NCI-H187 treated with DMSO at 0.1 percent for 48 hours (cell line): ENCODE results near the gene HIKESHI.
A peak's percentile ranks its signal among the peaks of the same experiment; 100 is the strongest.
"Not testable (repeated sequence)": the region's sequence is repeated elsewhere in the genome, so short reads cannot be mapped to it uniquely, and the experiment has no call there.

Source experiments
- DNase-seq: peaks from one replicate; lab custom pipeline; 2025; lab: John Stamatoyannopoulos, UW

Gene HIKESHI, protein sequence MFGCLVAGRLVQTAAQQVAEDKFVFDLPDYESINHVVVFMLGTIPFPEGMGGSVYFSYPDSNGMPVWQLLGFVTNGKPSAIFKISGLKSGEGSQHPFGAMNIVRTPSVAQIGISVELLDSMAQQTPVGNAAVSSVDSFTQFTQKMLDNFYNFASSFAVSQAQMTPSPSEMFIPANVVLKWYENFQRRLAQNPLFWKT

DNA sequence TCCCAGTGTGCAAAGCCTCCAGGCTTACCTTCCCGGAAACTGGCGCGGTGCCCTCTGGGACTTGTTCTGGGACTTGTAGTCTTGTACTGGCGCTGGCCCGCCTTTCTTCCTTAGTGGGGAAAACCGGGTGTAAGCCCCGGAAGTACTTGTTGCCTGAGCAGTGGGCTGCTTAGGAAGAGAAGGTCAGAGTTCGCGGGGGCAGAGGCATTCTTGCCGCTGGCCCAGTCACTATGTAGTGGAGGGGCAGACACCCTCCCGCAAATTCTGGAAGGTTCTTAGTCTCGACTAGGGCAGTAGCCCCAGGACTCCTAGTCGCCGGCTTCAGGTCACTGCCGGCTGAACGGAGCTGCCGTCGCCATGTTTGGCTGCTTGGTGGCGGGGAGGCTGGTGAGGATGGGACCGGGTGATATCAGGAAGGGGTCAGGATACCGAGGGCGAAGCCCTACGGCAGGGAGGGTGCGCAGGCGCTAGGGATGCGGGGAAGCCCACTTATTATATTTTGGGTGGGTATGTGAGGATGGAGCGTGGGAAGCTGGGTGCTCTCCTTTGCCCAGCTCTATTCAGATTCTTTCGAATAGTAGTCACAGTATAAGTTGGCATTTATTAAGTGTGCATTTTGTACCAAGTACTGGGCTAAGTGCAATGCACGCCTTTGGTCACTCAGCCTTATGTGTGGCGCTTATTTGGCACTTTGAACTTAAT lies at the start of gene HIKESHI:
Gene HIKESHI (plus strand): TSS at position 149 of the 702 bp plus-strand sequence. CDS start 209 bp downstream, at position 358.
- peak; percentile 86 for DNase-seq

DNA sequence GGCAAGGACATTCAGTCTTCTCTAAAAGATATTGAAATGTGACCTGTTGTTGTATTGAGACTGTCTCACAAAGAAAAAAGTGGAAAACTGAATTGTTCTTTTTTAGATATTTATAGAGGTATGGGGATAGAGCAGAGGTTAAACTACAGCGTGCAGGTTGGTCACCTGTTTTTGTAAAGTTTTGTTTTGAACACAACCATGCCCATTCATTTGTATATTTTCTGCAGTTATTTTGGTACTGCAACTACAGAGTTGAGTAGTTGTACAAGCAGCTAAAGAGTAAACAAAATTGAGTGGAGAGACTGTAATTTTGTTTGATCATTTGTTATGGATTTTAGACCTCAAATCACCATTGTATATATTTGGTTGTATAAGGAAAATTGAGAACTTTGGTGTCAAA lies 46.1 kb upstream of the HIKESHI start:
- DNase-seq = no peak

DNA sequence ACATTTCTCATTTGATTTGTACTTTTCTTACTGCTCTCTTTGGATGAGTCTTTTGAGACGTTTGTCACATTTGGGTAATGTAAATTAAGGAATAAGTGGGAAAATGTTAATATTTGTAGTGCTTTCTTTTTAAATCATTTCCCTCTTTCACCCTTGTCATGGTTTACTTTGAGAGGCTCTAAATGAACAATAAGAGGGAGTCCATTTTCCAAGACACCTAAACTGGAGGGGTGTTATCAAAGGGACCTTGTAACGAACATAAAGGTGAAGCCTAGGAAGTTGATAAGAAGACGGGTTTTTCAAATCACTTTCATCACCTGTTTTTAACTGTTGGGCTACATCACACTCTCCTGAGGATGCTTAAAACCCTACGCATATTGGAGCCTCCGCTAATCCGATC lies 45.4 kb upstream of the HIKESHI start:
- DNase-seq = no peak

DNA sequence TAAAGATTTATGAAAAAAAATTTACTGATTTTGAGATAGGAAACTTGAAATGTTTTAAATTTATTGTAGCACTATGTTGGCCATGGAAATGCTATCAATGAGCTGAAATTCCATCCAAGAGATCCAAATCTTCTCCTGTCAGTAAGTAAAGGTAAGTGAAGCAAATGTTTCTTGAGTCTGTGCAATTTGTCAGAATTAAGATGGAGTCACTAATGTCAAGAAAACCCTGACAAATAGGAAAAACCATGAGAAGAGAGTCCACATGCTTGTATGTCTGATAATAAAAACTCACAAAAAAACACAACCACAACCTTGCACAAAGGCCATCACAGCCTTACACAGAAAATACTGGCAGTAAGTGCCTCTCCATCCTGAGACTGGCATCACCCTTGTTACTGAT lies 44.6 kb upstream of the HIKESHI start:
- no peak for DNase-seq

DNA sequence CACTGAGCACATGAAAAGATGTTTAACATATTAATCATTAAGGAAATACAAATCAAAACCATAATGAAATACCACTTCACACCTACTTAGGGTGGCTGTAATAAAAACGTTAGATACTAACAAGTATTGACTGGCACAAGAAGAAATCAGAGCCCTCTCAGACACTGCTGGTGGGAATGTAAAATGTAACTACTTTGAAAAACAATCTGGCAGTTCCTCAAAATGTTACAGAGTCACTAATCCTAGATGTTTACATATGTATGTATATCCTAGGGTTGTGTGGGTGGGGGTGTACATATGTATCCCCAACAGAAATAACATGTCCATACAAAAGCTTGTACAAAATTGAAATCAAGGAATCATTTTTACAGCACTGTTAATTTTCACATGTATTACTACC lies 42.3 kb upstream of the HIKESHI start:
- no peak for DNase-seq

DNA sequence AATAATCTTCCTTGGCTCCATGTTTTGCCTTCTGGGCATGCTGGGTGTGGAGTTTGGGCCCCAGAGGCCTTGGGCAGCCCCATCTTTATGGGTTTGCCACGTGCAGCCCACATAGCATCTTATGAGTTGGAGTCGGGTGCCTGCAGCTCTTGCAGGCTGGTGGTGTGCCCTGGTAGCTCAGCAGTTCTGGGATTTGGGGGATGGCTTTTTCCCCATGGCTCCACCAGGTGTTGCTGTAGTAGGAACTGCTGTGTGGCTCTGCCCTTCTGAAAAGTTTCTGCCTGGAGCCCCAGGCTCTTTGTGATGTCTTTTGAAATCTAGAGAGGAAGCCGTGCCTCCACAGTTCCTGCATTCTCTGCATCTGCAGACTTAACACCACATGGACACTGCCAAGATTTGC lies 40.7 kb upstream of the HIKESHI start:
- DNase-seq = no peak

DNA sequence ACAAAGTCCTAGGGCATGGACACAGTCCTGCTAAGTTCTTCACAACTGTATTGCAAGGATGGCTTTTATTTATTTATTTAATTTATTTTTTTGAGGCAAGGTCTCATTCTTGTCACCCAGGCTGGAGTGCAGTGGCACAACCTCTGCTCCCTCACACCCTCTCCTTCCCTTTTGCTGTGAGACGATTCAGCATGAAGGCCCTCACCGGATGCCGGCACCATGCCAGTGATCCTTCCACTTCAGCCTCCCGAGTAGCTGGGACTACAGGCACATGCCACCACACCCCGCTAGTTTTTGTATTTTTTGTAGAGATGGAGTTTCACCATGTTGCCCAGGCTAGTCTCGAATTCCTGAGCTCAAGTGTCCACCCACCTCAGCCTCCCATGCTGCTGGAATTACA lies 39.7 kb upstream of the HIKESHI start:
- no peak for DNase-seq

DNA sequence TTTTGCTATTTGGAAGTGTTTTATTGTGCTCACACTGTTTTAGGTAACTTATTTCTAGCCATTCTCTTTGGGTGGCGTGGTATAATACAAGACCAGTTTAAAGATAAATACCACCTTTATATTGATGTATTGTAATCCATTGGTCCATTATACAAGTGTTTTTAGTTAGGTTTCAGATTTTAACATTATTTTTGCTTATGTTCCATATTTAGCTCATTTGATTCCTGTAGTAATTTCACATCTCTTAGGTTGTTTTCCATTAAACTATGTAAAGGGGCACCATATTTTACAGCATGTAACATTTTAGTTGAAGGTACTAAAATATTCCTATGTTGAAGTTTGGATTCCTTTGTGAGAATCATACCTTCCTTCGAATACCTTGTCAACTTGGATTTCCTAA lies 37.4 kb upstream of the HIKESHI start:
- DNase-seq = no peak

DNA sequence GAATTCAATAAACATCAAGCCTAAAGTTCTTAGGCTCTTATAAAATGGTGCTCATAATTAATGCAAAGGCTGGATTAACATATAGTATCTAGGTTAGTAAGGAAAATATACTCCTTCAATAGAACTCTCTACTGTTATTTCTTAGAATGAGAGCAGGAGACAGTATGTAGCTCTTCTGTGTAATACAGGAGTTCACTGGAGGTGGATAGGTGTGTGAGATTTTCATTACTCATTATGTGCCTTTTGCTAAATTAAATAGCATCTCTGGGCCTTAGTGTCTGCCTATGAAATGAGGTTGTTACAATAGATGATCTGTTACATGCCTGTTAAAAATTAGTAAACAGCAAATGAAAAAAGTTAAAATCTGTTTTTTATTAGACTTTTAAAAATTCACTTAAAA lies 36.8 kb upstream of the HIKESHI start:
- DNase-seq = no peak

DNA sequence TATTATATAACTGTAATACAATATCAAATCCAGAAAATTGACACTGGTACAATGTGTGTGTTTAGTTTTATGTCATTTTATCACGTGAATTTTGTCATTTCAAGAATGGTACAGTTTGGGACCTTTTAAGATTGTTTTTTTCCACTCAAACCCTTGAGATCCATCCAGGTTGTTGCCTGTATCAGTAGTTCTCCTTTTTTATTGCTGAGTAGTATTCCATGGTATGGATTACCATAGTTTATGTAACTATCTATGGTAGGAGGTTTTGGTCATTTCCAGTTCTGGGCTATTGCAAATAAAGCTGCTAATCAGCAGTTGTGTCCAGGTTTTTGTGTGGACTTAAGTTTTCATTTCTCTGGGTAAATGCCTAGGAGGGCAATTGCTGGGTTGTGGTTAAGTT lies 32.4 kb upstream of the HIKESHI start:
- no peak for DNase-seq

DNA sequence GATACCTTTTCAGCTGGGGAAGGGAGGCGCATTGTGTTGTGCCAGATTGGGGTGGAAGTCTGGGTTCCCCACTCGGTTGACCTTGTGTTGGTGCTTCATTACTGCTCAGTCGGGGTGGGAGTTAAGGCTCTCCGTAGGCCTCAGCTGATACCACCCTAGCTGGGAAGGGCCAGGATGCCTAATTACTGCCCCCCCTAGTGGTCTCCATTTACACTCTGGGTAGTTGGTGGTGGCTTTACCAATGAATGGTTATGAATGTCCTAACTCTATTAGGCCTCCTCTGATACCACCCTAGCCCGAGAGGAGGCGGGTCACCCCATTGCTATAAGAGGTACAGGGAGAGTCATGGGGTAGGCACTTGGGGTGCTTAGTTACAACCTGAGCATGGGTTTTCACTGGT lies 27.5 kb upstream of the HIKESHI start:
- DNase-seq = no peak

DNA sequence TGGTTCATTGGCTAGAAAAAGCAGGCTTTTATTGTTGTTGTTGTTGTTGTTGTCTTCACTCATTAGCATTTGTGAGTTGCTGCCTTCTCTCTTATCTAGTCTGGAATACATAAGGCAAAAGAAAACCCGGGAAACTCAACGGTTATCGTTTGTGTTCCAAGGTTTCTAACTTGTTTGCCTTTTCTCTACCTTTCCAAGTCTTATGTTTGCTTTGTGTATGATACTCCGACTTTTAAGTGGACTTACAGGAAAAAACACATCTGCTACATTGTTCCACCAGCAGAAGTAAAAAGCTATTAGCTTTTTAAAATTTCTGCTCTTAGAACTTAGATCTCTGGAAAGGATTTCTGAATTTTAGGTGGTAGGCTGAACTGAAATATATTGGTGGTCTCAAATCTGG lies 27.0 kb upstream of the HIKESHI start:
- no peak for DNase-seq

DNA sequence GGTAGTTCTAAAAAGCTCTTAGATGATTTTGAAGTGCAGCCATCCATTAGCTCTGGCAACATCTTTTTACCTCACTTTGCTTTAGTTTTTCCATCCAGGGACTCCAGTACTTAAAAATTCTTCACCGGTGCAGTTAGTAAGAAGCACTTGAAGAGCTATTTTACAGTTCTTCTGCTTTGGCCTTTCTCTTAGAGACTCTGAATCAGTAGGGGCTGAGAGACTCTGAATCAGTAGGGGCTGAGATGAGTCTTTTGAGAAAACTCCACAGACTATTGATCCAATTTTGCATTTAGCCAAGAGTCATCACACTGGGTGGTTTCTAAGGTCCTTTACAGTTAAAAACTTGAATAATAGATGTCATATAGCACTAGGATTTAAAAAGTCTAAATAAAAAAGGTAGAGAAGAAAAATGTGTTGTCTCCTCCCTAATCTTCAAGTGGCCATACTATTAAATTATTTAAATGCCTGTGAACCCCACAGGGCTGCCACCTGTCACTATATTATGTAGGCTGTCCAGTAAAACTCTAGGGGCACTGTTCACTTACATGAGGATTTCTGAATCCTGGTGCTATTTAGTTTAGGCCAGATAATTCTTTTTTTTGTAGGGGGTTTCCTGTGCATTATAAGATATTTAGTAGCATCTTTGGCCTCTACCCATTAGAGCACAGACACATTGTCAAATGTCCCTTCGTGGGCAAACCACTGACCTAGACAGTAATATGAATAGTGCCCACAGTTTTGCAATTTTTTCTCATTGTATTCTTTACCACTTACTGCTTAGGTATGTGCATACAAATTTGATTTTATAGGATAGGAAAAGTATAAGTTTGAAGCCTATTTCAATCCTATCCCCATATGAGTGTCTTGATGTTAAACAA lies 26.3 kb upstream of the HIKESHI start:
- no peak for DNase-seq

DNA sequence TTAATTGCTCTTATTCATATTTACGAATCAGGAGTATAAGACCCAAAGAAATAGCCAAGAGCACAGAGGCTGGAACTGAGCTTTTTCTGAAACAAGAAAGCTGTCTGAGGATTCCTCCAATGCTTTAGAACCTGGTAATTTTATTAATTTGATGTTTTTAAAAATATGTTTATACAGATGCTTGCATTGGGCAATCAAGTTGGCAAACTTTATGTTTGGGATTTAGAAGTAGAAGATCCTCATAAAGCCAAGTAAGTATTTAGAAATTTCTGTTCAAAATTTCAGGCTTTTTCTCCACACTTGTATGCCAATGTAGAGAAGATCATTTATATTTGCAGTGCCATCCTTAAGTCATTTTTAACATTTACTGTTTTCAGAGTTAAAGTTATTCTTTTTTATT lies 24.3 kb upstream of the HIKESHI start:
- no peak for DNase-seq

DNA sequence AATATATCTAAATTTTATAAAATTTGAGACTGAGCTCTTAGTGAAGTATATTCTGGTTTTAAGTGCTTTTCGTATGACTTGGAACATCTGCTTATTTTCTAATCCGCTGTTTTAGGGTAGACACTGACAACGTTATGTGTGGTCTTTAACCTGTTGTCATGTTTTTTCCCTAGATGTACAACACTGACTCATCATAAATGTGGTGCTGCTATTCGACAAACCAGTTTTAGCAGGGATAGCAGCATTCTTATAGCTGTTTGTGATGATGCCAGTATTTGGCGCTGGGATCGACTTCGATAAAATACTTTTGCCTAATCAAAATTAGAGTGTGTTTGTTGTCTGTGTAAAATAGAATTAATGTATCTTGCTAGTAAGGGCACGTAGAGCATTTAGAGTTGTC lies 23.8 kb upstream of the HIKESHI start:
- DNase-seq = no peak

DNA sequence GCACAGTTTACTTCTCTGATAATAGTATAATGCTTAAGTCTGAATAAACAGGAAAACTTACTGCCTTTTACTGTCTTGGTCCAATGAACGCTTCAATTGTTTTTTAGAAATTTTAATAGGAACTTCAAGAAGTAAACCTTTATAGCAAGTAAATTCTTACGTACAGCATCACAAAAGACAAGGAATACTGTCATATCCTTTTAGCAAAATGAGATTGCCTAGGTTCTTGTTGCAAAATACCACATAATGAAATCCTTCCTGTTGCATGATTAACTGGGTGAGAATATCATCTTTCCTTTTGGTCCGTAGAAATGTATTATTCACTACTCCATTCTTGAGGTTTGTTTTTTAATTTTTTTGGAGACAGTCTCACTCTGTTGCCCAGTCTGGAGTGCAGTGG lies 22.3 kb upstream of the HIKESHI start:
- DNase-seq = no peak

DNA sequence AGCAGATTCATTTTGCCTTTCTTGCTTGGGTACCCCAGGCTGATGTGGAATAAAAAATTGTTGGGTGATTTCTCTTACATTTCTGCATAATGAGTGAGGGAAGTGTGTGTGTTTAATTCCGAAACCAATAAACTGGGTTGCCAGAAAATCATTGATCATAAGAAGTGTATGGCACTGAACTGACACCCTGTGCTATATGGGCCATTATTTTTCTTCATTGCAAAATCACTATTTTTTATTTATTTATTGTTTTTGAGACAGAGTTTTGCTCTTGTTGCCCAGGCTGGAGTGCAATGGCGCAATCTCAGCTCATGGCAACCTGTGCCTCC lies 14.6 kb upstream of the HIKESHI start:
- no peak for DNase-seq

DNA sequence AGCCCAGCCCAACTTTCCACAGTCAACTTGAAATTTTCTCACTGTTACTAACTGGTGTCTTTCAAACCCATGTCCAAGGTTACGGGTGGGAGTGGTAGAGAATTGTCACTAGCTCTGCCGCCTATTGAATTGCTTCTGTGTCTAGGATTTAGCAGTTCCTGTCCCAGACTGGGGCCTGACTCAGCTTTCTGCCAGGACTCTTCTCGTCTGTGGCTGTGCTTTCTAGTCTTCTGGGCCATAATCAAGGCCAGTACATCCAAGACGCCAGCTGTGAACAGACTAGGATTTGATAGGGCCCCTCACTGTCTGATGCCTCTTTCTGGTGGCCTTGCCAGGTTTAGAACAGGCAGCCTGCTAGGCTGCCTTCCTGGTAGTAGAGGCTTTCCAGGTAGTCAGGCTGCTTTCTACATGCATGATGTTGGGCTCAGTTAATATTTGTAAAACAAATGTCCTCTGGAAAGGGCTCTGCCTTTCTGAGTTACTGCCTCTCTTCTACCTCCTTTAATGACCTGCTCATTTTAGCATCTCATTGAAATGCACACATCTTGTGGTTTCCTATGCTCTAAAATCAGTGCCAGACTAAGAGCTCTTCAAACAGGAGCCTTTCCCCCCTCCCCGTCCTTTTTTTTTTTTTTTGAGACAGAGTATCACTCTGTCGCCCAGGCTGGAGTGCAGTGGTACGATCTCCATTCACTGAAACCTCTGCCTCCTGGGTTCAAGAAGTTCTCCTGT lies 13.1 kb upstream of the HIKESHI start:
- DNase-seq = no peak

DNA sequence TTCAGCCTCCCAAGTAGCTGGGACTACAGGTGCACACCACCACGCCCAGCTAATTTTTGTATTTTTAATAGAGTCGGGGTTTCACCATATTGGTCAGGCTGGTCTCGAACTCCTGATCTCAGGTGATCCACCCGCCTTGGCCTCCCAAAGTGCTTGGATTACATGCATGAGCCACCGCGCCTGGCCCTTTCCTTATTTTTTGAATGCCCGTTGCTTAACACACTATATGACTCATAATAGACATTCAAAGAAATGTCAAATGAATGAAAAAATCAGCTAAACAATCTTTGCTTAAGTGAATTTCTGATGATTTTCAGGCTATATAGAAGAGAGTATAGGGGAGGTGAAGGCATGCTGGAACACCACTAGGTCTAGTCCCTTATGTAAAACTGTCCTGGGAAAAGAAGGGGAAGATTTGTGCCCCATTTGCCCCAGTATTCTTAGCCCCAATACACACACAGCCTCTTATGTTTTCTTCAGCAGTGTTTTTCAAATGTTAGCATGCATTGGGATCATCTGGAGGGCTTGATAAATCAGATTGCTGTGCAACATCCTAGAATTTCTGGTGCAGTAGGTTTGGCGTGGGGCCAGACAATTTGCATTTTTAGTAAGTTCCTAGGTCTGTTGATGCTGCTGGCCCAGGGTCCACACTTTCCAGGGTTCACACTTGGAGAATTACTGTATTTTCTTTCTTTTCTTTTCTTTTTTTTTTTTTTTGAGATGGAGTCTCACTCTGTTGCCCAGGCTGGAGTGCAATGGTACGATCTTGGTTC lies 12.3 kb upstream of the HIKESHI start:
- DNase-seq = not testable (repeated sequence)

DNA sequence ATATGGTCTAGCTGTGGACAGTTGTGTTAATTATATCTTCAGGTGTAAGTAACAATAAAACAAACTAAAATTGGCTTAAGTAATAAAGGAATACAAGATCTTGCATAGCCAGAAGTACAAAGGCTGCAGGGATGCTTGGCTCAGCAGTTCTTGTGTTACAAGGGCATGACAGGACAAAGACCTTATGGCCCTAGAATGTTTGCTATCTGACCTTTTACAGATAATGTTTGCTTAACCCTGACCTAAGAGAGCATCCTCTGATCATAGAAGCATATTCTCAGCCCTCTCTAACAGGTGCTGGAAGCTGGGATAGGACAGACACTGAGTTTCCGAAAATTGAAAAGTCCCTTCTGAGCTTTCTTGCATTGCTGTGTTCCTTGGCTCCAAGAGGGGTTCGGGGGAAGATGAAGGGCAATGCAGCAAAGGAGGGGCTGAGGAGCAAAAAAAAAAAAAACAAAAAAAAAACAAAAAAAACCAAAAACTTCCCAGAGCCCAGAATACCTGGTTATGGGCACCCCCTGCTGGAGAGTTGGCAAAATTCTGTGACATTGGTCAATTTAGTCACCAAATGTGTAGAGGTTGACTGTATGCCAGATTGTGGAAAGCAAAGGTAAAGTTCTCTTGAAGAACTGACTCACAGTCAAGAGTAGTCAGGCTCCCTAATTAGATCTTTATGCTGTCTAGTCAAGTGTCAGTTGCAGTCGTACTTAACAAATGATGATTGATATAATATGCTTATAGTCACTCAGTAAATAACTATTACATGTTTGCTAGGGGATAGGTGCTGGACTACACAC lies 10.4 kb upstream of the HIKESHI start:
- DNase-seq = no peak
